ENCODE data around the gene B4GAT1.
"Not testable (repeated sequence)": the region's sequence is repeated elsewhere in the genome, so short reads cannot be mapped to it uniquely, and the experiment has no call there.

Gene B4GAT1

GRCh38 chr11:66335531-66336233, 11.7 kb downstream of the B4GAT1 start:
- DNase-seq = no peak

GRCh38 chr11:66334605-66335442, 12.6 kb downstream of the B4GAT1 start:
- DNase-seq = no peak

- no peak for DNase-seq
Measured at GRCh38 chr11:66333896-66334604, 13.4 kb downstream of the B4GAT1 start.

DNA sequence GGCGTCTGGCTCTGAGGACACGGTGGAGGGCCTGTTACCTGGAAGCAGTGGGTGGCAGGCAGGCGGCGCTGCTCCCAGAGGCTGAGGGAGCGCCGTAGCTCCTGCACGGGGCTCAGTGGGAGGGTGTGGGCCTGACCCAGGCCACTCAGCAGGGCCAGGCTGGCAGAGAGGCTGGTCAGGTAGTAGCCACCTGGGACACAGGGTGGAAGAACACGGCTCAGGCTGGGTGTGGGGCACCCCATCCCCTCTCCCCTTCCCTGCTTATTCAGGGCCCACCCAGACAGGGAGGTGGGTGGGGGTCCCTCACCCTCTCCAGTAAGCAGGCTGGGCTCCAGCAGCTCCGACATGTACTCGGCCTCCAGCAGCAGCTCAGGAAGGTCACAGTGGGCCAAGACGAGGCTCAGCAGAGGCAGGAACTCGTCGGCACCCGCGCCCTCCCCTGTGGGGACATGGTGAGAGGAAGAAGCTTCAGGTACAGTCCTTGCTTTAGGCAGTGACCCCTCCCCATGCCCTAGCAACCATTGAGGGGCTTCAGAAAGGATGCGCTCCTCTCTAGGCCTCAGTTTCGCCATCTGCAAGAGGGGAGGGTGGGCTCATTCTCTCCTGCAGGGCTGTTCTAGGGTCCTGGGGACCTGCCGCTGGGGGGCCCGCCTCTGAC, 14.1 kb downstream of the B4GAT1 start:
- no peak for DNase-seq

GRCh38 chr11:66332371-66333219, 14.8 kb downstream of the B4GAT1 start:
- DNase-seq = no peak

GRCh38 chr11:66331542-66332370, 15.7 kb downstream of the B4GAT1 start:
- DNase-seq = no peak

DNA sequence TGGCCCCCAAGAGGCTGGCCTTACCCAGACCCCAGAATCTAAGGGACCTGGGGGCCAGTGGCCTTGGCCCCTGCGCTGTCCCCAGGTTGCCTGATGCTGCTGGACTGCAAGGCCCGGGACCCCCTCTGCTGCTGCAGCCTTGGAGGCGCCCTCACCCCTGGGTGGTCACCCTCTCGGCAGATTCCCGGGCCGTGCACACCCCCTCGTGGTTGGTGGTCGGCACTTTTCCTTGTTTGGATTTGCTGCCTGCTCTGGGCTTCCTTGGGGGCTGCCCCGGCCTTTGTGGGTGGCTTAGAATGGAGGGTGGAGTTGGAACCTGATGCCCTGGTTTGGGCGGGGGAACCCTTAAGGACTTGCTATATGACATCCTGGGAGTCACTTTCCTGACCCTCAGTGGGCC, 16.5 kb downstream of the B4GAT1 start:
- DNase-seq = no peak

- no peak for DNase-seq
Measured at GRCh38 chr11:66329165-66329673, 18.2 kb downstream of the B4GAT1 start.

DNA sequence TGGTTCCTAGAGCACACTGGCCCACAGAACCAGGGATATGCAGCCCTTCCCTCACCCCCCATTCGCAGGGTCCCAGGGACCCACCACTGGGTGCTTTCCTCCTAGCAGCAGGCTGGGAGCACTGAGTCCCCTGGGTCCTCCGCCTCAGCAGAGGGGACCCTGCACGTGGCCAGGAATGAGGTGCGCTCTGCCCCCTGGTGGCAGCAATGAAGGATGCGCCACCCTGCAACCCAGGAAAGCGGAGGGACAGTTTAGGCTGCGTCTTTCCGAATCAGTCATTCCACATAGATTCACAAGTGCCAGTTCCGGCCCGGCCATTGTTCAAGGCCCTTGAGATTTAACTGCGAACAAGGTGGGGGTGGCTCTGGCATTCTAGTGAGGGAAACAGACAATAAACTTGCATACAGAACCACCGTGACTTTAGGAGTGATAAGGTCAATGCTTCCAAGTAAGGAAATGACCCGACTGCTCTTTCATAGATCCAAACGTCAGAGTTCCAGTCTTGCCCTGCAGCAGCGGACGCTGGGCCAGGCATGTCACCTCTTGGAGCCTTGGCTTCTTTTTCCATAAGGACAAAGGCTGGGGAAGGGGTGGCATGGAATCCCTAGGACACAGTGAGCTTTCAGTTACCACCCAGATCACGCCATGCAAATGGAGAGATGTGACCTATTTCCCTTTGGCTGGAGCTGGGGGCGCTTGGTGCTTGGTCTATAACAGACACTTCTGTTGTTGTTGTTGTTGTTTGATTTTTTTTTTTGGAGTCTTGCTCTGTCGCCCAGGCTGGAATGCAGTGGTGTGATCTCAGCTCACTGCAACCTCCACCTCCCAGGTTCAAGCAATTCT, 18.9 kb downstream of the B4GAT1 start:
- peak; percentile 86 for DNase-seq

GRCh38 chr11:66328031-66328301, 19.5 kb downstream of the B4GAT1 start:
- DNase-seq = peak; percentile 65

- DNase-seq = no peak
Measured at GRCh38 chr11:66327171-66328030, 20.0 kb downstream of the B4GAT1 start.

GRCh38 chr11:66326261-66327111, 20.9 kb downstream of the B4GAT1 start:
- peak; percentile 35 for DNase-seq

- DNase-seq = no peak
Measured at GRCh38 chr11:66325263-66325671, 22.2 kb downstream of the B4GAT1 start.

DNA sequence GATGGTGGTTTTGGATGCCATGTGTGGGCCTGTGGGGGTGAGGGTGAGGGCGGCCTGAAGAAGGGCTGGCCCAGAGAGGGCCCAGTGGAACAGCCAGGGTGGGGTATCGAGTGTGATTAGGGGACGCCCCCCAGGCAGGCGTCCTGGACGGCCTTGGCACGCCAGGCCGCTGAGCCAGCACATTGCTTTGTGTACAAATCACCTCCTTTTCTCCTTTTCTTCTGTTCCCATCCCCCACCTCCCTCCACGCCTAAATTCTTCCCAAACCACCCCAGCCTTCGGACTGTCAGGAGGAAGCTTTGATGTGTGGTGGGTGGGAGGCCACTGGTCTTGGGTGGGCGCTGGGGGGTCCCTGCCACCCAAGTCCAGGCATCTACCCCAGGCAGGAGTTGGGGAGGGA, 22.8 kb downstream of the B4GAT1 start:
- DNase-seq = no peak

DNA sequence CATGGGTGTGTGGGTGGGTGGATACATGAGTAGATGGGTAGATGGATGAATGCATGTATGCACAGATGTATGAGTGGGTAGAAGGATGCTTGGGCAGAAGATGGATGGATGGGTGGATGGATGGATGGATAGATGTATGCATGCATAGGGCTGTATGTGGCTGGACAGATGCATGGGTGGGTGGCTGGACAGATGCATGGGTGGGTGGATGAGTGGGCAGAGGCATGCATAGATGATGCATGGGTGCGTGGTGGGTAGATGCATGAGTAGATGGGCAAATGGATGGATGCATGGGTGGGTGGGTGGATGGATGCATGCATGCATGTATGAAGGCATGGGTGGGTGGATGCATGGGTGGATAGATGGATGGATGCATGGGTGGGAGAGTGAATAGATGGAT, 23.7 kb downstream of the B4GAT1 start:
- DNase-seq = no peak

GRCh38 chr11:66322732-66323427, 24.5 kb downstream of the B4GAT1 start:
- no peak for DNase-seq

DNA sequence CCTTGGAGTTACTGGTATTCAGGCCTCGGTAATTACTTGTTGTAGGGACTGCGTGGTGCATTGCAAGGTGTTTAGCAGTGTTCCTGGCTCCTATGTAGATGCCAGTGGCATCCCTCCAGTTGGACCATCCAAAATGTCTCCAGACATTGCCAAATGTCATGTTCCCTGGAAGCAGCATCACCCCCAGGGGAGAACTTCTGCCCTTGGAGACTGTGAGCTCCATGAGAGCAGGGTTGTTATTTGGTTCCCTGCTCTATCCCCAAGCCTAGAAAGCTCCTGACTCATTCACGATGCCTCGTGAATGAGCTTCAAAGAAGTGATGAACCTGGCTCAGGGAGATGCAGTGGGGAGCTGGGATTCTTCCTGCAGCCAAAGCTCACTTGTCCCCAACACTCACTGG, 25.8 kb downstream of the B4GAT1 start:
- DNase-seq = no peak

DNA sequence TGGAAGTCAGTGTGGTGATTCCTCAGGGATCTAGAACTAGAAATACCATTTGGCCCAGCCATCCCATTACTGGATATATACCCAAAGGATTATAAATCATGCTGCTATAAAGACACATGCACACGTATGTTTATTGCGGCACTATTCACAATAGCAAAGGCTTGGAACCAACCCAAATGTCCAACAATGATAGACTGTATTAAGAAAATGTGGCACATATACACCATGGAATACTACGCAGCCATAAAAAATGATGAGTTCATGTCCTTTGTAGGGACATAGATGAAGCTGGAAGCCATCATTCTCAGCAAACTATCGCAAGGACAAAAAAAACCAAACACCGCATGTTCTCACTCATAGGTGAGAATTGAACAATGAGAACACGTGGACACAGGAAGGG, 26.7 kb downstream of the B4GAT1 start:
- DNase-seq = not testable (repeated sequence)

Measured in CD4-positive, alpha-beta T cell treated with Interleukin-12 subunit alpha and Interleukin-12 subunit beta, for 1 hour (primary cell).